Gastroesophageal sphincter (tissue), 3 donors: ENCODE results near the gene RIOK3.

Experiments used
- EP300 ChIP-seq: sonication (generic); formaldehyde crosslinking; IDR thresholded peaks from one replicate; pipeline ENCODE4 v1.6.1; 2017; ENCODE audit warnings: antibody characterized with exemption, mild to moderate bottlenecking
- POLR2AphosphoS5 ChIP-seq: sonication (generic); formaldehyde crosslinking; IDR thresholded peaks from one replicate; pipeline ENCODE4 v1.6.1; 2017; ENCODE audit warnings: antibody characterized with exemption
- TF ChIP-seq, protein P1 (sequence below), 4 experiments: fragments of 200-600 bp in 2 of 4; fragments of 450-650 bp in 2 of 4; sonication (generic) in 1 of 4; IDR thresholded peaks; one replicate each; pipeline ENCODE4 v1.5.1; 2017 to 2019; ENCODE audit warnings: antibody characterized with exemption in 4 of 4, mild to moderate bottlenecking in 2 of 4, moderate library complexity in 2 of 4

DNA sequence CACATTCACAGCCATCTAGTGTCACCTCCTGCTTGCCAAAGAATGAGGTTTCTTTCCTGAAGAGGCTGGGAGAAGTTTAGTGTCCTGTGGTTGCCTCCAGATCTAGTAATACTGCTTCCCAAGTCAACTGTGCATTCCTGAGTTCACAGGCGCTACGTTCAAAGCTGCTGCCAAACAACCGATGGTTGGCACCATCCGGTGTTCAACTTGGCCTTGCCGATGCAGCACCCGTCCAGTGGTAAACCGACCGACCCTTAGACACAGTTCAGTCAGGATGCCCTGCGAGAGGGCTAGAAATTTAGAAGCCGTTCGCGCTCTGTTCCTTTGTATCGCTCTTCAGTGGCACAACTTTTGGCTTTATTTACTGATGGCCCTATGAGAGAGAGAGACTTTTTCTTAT is 78.8 kb downstream of the RIOK3 start:
- TF ChIP-seq, protein P1, sequence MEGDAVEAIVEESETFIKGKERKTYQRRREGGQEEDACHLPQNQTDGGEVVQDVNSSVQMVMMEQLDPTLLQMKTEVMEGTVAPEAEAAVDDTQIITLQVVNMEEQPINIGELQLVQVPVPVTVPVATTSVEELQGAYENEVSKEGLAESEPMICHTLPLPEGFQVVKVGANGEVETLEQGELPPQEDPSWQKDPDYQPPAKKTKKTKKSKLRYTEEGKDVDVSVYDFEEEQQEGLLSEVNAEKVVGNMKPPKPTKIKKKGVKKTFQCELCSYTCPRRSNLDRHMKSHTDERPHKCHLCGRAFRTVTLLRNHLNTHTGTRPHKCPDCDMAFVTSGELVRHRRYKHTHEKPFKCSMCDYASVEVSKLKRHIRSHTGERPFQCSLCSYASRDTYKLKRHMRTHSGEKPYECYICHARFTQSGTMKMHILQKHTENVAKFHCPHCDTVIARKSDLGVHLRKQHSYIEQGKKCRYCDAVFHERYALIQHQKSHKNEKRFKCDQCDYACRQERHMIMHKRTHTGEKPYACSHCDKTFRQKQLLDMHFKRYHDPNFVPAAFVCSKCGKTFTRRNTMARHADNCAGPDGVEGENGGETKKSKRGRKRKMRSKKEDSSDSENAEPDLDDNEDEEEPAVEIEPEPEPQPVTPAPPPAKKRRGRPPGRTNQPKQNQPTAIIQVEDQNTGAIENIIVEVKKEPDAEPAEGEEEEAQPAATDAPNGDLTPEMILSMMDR (IDR thresholded peaks at IDR 0.05) = no peak
- TF ChIP-seq EP300 = no peak
- no peak for TF ChIP-seq POLR2AphosphoS5
